Nephron progenitor cell (in vitro differentiated cells): ENCODE measurements around the gene ANKRD13D.
A peak's percentile ranks its signal among the peaks of the same experiment; 100 is the strongest.

Experiments used
- DNase-seq: peaks from one replicate; pipeline ENCODE4 v3.0.0; 2021
- H3K27ac Mint-ChIP-seq: 2 replicates; pipeline ENCODE4 v1.8.0; 2021; ENCODE audit warnings: mild to moderate bottlenecking, moderate library complexity, mixed read lengths
- H3K27me3 Mint-ChIP-seq: 2 replicates; pipeline ENCODE4 v1.8.0; 2021; ENCODE audit warnings: mild to moderate bottlenecking, low read depth, mixed read lengths; ENCODE audit not compliant: poor library complexity
- H3K36me3 Mint-ChIP-seq: 2 replicates; pipeline ENCODE4 v1.8.0; 2021; ENCODE audit warnings: low read depth, mixed read lengths
- H3K4me1 Mint-ChIP-seq: 2 replicates; pipeline ENCODE4 v1.8.0; 2021; ENCODE audit warnings: mixed read lengths
- H3K4me3 Mint-ChIP-seq: 2 replicates; pipeline ENCODE4 v1.8.0; 2021; ENCODE audit warnings: mild to moderate bottlenecking, moderate library complexity, mixed read lengths
- H3K9me3 Mint-ChIP-seq: 2 replicates; pipeline ENCODE4 v1.8.0; 2021; ENCODE audit warnings: mild to moderate bottlenecking, moderate library complexity, mixed read lengths
- TF ChIP-seq, protein P1 (sequence below): fragments of 200-600 bp; sonication (generic); IDR thresholded peaks from 2 replicates; pipeline ENCODE4 v1.5.0; 2021; ENCODE audit warnings: antibody characterized with exemption

ANKRD13D gene

DNA sequence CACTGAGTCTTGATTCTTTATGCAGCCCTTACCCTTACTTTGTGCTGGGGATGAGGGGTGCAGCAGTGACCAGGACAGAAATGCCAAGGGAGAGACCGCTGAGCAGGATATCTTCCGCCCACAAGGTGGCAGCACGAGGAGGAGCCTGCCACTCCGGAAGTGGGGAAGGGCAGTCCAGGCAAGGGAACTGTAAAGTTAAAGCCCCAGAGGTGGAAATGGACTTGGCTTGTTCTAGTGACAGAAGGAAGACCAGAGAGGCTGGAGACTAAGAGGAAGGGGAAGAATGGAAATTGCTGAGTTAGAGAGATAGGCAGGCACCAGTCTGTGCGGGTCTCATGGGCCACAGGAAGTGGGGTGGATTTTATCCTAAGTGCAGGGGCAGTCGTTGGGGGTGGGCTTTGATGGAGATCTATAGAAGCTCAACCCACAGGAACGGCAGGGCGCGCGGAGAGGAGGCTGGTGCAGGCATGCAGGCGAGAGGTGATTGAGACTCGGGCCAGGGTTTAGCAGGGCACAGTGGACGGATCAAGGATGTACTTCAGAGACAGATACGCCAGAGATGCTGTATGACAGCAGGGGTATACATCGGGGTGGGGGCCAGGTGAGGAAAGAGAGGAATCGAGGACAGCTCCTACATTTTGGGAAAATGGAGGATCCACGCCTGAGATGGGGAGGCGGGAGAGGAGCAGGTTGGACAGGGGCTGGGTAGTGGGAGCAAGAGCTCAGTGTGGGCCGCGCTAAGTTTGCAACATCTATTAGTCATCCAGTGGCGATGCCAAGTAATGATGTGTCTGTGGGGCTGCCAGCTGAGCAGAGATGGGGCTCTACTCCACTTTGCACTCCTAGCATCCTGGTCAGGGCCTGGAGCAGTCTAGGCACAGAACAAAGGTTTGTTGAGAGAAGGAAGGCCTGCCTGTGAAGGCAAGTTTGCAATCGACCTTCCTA, 26.1 kb upstream of the ANKRD13D start:
- DNase-seq = peak; percentile 82
- TF ChIP-seq, protein P1, sequence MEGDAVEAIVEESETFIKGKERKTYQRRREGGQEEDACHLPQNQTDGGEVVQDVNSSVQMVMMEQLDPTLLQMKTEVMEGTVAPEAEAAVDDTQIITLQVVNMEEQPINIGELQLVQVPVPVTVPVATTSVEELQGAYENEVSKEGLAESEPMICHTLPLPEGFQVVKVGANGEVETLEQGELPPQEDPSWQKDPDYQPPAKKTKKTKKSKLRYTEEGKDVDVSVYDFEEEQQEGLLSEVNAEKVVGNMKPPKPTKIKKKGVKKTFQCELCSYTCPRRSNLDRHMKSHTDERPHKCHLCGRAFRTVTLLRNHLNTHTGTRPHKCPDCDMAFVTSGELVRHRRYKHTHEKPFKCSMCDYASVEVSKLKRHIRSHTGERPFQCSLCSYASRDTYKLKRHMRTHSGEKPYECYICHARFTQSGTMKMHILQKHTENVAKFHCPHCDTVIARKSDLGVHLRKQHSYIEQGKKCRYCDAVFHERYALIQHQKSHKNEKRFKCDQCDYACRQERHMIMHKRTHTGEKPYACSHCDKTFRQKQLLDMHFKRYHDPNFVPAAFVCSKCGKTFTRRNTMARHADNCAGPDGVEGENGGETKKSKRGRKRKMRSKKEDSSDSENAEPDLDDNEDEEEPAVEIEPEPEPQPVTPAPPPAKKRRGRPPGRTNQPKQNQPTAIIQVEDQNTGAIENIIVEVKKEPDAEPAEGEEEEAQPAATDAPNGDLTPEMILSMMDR = peak; percentile 62
- Mint-ChIP-seq H3K9me3 (no peaks in the 10 kb centered on the region), H3K36me3 (peaks cover 5% of the 10 kb centered on the region), H3K4me1 (peaks cover 41% of the 10 kb centered on the region), H3K4me3 (peak overlapping the region; percentile 67), H3K27me3 (peaks cover 15% of the 10 kb centered on the region), H3K27ac (no peak overlapping the region)

DNA sequence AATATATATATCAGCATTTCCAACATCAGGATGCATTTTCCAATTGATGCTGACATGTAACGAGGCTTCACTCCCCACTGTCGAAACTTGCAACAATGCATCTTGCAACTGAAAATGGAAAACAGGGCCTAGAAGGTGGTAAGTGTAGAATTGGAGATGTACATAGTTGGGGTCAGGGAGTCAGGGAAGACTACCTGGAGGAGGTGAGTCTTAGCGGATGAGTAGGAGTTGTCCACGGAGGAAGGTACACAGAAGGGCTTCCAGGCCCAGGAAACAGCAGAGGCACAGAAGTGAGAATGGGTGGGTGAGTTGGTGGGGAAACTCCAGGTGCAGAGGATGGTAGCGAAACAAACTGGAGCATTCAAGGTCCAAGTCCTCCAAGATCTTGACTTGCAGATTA, 24.8 kb upstream of the ANKRD13D start:
- H3K4me1 Mint-ChIP-seq = peaks cover 54% of the 10 kb centered on the region
- peaks cover 15% of the 10 kb centered on the region for H3K27me3 Mint-ChIP-seq
- H3K9me3 Mint-ChIP-seq = no peaks in the 10 kb centered on the region
- peaks cover 5% of the 10 kb centered on the region for H3K36me3 Mint-ChIP-seq
- H3K27ac Mint-ChIP-seq = no peak overlapping the region
- TF ChIP-seq, protein P1 = no peak
- H3K4me3 Mint-ChIP-seq = peak overlapping the region; percentile 60
- no peak for DNase-seq

DNA sequence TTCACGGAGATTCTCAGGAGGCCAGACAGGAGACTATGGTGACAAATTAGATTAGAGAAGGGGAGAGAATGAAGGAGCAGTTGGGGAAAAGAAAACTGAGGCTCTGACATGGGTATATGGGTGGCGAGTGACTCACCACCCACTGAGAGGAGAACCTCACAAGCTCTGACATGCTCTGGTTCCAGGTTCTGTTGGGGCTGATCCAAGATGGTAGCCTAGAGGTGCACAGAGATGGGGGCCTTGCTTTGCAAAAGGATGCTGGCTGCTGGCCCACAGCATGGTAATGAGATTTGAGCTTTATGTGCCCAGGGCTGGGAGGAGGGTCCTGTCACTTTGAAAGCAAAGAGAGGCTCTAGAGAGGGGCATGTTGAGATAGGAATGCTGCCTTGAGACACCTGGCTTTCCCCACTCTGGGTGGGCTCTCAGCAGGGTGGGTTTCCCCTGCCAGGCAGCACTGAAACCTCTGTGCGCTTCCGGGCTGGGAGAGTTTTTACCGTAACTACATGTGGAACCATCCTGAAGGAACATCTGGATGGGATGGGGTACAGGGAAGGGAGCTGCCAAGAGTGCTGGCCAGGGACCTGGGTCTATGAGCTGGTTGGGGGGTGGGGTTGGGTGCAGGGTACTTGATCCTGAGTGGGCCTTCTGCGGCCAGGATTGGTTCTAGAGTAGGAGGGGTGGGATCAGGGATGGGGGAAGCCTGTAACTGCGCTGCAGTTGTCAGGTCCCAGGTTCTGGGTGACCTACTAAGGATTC, 24.0 kb upstream of the ANKRD13D start:
- DNase-seq = no peak
- peaks cover 15% of the 10 kb centered on the region for H3K27me3 Mint-ChIP-seq
- H3K9me3 Mint-ChIP-seq = no peaks in the 10 kb centered on the region
- peaks cover 62% of the 10 kb centered on the region for H3K4me1 Mint-ChIP-seq
- TF ChIP-seq, protein P1 = no peak
- H3K36me3 Mint-ChIP-seq = no peaks in the 10 kb centered on the region
- no peak overlapping the region for H3K27ac Mint-ChIP-seq
- peak overlapping the region; percentile 84 for H3K4me3 Mint-ChIP-seq

DNA sequence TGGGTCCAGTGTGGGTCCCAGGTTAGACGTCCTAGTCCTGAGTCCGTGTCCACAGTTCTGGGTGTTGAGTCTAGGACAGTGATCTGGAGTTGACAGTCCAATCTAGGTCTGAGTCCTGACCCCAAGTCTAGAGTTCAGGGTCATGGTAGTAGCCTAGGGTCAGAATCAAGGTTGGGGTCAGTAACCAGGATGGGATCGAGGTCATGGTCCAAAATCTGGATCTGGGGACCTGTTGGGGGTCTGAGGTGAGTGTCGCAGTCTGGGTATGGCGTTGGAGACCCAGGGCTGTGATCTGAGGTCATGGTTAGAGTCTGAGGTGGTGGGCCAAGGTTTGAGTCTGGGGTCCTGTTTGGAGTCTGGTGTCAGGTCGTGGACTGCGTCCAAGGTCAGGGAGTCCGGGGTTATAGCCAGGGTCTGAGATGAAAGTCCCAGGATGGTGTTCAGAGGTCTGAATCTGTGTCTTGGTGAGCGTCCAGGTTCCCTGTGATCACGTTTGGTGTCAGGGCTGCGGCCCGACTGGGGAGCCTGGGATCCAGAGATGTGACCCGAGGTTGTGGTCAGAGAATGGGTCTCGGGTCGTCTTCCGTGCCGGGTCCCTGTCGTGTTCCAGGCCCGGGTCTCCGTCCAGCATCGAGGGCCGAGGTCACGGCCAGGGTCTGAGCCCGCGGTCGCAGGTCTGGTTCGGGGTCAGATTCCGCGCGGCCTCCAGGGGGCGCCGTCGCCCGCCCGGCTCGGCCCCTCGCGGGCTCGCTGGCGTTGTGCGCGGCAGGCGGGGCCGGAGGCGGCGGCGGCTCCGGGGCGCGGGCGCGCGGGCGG, 23.3 kb upstream of the ANKRD13D start:
- H3K4me3 Mint-ChIP-seq = peak overlapping the region; percentile 84
- peaks cover 11% of the 10 kb centered on the region for H3K27me3 Mint-ChIP-seq
- H3K4me1 Mint-ChIP-seq = peaks cover 64% of the 10 kb centered on the region
- TF ChIP-seq, protein P1 = peak; percentile 48
- DNase-seq = peak; percentile 90
- no peaks in the 10 kb centered on the region for H3K36me3 Mint-ChIP-seq
- H3K27ac Mint-ChIP-seq = peak overlapping the region; percentile 39
- no peaks in the 10 kb centered on the region for H3K9me3 Mint-ChIP-seq

GRCh38 chr11:67266449-67267187, 22.5 kb upstream of the ANKRD13D start, which contains the start of gene GRK2:
Gene GRK2, plus strand, starts transcription at chr11:67266473. Its CDS starts 227 bp downstream, at chr11:67266700.
- TF ChIP-seq, protein P1 = no peak
- peaks cover 67% of the 10 kb centered on the region for H3K4me1 Mint-ChIP-seq
- DNase-seq = peak; percentile 61
- H3K27me3 Mint-ChIP-seq = peaks cover 11% of the 10 kb centered on the region
- no peaks in the 10 kb centered on the region for H3K9me3 Mint-ChIP-seq
- peak within 1 kb of the TSS; percentile 39 for H3K27ac Mint-ChIP-seq
- no peaks in the 10 kb centered on the region for H3K36me3 Mint-ChIP-seq
- H3K4me3 Mint-ChIP-seq = peak within 1 kb of the TSS; percentile 98
